ENCODE data around the gene P2RY2. TPM values are rescaled to one million over a fixed set of nuclear protein-coding genes. Genes with fewer than 3 reads are reported as not detected.

The P2RY2 gene
- total RNA-seq, 1 experiment from 2014 or later = 0.26 TPM

DNA sequence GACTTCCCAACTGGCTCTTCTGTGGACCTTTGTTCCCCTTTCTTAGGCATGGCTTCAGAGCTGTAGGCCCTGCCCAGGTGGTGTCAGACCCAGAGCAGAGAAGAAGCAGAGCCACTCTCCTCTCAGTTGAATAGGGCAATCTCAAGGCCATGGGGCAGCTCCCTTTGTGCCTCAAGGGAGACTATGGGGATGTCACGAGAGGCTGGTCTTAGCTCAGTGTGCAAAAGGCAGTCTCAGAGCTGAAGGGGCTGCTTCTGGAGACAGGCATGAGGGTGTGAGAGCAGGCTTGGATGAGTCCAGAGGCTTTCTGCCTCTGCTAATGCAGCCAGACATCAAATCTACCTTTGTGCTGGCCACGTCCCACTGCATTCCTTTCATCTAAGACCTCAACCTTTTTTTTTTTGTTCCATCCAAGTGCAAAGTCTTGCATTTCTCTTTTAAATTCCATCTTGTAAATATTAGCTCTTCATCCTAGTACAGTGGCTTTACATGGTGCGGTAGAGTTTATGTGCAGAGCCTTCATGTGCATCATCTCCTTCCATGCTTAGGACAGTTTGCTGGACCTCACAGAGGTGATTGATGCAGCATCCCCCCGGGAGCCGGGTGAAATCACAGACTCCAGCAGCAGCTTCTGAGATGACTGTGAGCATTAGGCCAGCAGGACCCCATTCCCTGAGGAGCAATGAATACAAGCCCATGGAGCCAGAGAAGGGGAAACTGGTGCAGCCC, 41.8 kb upstream of the P2RY2 start:
- H3K9ac ChIP-seq (ENCODE audit: extremely low read depth, insufficient read length, low read length) = no peak overlapping the region
- H4K8ac ChIP-seq (replicated peaks; ENCODE audit: insufficient read length, low read depth, low read length) = no peak overlapping the region
- H2BK120ac ChIP-seq (ENCODE audit: low read depth, low read length, poor library complexity, severe bottlenecking) = no peak overlapping the region
- no peaks in the 10 kb centered on the region for H3K23me2 ChIP-seq (ENCODE audit: insufficient read length, low read depth, low read length, poor library complexity, severe bottlenecking)
- no peaks in the 10 kb centered on the region for H3K27me3 ChIP-seq (ENCODE audit: insufficient read depth, low read length)
- no peak overlapping the region for H3T11ph ChIP-seq (ENCODE audit: low read length)
- no peak overlapping the region for H2BK20ac ChIP-seq (ENCODE audit: low read depth, low read length, poor library complexity, severe bottlenecking)
- no peak overlapping the region for H3K23ac ChIP-seq (ENCODE audit: insufficient read length, low read depth, low read length)
- no peak overlapping the region for H2BK12ac ChIP-seq (ENCODE audit: insufficient read length, low read depth, low read length)
- H3K79me2 ChIP-seq (ENCODE audit: insufficient read depth, low read length) = no peaks in the 10 kb centered on the region
- no peaks in the 10 kb centered on the region for H3K79me1 ChIP-seq (ENCODE audit: insufficient read depth, low read depth, low read length, poor library complexity, severe bottlenecking)
- no peaks in the 10 kb centered on the region for H3K4me1 ChIP-seq (ENCODE audit: insufficient read depth, low read length)
- H3K56ac ChIP-seq (ENCODE audit: insufficient read length, low read depth, low read length) = no peak overlapping the region
- TF ChIP-seq, protein P1, sequence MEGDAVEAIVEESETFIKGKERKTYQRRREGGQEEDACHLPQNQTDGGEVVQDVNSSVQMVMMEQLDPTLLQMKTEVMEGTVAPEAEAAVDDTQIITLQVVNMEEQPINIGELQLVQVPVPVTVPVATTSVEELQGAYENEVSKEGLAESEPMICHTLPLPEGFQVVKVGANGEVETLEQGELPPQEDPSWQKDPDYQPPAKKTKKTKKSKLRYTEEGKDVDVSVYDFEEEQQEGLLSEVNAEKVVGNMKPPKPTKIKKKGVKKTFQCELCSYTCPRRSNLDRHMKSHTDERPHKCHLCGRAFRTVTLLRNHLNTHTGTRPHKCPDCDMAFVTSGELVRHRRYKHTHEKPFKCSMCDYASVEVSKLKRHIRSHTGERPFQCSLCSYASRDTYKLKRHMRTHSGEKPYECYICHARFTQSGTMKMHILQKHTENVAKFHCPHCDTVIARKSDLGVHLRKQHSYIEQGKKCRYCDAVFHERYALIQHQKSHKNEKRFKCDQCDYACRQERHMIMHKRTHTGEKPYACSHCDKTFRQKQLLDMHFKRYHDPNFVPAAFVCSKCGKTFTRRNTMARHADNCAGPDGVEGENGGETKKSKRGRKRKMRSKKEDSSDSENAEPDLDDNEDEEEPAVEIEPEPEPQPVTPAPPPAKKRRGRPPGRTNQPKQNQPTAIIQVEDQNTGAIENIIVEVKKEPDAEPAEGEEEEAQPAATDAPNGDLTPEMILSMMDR (conservative IDR thresholded peaks at IDR 0.05) = no peak
- H4K20me1 ChIP-seq (ENCODE audit: control insufficient read depth, insufficient read depth, insufficient read length) = no peaks in the 10 kb centered on the region
- H3K4ac ChIP-seq (ENCODE audit: low read depth, low read length) = no peak overlapping the region
- H2AFZ ChIP-seq (ENCODE audit: low read length) = no peak overlapping the region
- no peak overlapping the region for H3K4me2 ChIP-seq (ENCODE audit: insufficient read depth, insufficient read length, low read length)
- WGBS (ENCODE audit: extremely low coverage, insufficient read length, low lambda C conversion rate) = no CpG with 5 or more reads among the region's 5 CpGs
- Mint-ChIP-seq H3K27ac (peak overlapping the region in 1 of 3 experiments; percentile 32; a peak in 1 of 7 replicates), H3K4me1 (peaks cover 2 to 8% of the 10 kb centered on the region in 2 experiments; a peak in 2 of 4 replicates), H3K27me3 (ENCODE audit: low read depth) (peaks cover 6% of the 10 kb centered on the region), H3K9me3 (no peaks in the 10 kb centered on the region), H3K36me3 (ENCODE audit: insufficient read depth in 1 of 3, low read depth in 3 of 3) (no peaks in the 10 kb centered on the region), H3K4me3 (no peak overlapping the region)
- no peaks in the 10 kb centered on the region for H3K9me3 ChIP-seq (ENCODE audit: control insufficient read depth, low read depth, low read length)
- H3K18ac ChIP-seq (ENCODE audit: insufficient read length, low read depth, low read length) = peak overlapping the region; percentile 27
- no peak overlapping the region for H2BK5ac ChIP-seq (ENCODE audit: insufficient read length, low read length)
- H3K27ac ChIP-seq (ENCODE audit: insufficient read length, low read depth, low read length) = no peak overlapping the region
- no peak overlapping the region for H4K5ac ChIP-seq (ENCODE audit: insufficient read length, low read depth, low read length)
- peak overlapping the region; percentile 38 for H4K91ac ChIP-seq (ENCODE audit: insufficient read length, low read depth, low read length)
- no peak overlapping the region; the same call in 1 of the 2 replicates for H3K14ac ChIP-seq (ENCODE audit: insufficient read depth, low read length)
- DNase-seq = no peak
- H2AK5ac ChIP-seq (ENCODE audit: insufficient read length, low read length) = no peak overlapping the region
- no peak overlapping the region for H2BK15ac ChIP-seq (ENCODE audit: low read depth, low read length)
